ENCODE measurements around the gene FAM222A.

The FAM222A gene

GRCh38 chr12:109735051-109735521, 21.5 kb downstream of the FAM222A start:
- peak in 5 of 10 donors; percentile 2 to 66 (median 13) for DNase-seq
- intact Hi-C loops (cut with DNase I): no loop called here

GRCh38 chr12:109735825-109736551, 22.4 kb downstream of the FAM222A start:
- peak in 6 of 10 donors; percentile 7 to 85 (median 36) for DNase-seq

GRCh38 chr12:109736552-109737108, 23.0 kb downstream of the FAM222A start:
- intact Hi-C loops (cut with DNase I): no loop called here
- DNase-seq: peak in 6 of 10 donors; percentile 31 to 90 (median 63)

More at GRCh38 chr12:109735825-109736551, 22.4 kb downstream of the FAM222A start:
- intact Hi-C loops (cut with DNase I): no loop called here

GRCh38 chr12:109737126-109737525, 23.5 kb downstream of the FAM222A start:
- intact Hi-C loops (cut with DNase I): no loop called here
- peak in 4 of 10 donors; percentile 6 to 35 (median 10) for DNase-seq

DNA sequence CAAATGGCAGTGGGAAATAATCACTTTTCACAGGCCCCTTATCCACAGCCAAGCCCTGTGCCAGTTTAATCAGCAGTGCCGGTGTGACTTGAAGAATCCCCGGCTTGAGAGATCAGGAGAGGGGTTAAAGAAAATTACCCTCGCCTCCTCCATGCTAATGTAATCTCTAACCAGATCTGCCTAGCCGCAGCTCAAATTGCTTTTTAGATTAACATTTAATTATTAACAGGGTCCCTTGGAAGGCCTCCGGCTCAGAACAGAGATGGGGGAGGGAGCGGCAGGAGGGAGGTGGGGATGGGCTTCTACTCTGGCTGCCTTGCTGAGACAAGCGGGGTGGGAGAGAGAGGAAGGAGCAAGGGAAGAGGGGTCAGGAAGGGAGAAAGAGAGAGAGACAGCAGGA, 24.0 kb downstream of the FAM222A start:
- intact Hi-C loops (cut with DNase I): no loop called here
- DNase-seq: peak in 4 of 10 donors; percentile 1 to 19 (median 4)

- intact Hi-C loops (cut with DNase I): no loop called here
- peak in 5 of 10 donors; percentile 3 to 36 (median 7) for DNase-seq
Measured at GRCh38 chr12:109738209-109738608, 24.6 kb downstream of the FAM222A start.

GRCh38 chr12:109738878-109739665, 25.4 kb downstream of the FAM222A start:
- intact Hi-C loops (cut with DNase I): no loop called here
- DNase-seq: peak in 5 of 10 donors; percentile 5 to 73 (median 47)

DNA sequence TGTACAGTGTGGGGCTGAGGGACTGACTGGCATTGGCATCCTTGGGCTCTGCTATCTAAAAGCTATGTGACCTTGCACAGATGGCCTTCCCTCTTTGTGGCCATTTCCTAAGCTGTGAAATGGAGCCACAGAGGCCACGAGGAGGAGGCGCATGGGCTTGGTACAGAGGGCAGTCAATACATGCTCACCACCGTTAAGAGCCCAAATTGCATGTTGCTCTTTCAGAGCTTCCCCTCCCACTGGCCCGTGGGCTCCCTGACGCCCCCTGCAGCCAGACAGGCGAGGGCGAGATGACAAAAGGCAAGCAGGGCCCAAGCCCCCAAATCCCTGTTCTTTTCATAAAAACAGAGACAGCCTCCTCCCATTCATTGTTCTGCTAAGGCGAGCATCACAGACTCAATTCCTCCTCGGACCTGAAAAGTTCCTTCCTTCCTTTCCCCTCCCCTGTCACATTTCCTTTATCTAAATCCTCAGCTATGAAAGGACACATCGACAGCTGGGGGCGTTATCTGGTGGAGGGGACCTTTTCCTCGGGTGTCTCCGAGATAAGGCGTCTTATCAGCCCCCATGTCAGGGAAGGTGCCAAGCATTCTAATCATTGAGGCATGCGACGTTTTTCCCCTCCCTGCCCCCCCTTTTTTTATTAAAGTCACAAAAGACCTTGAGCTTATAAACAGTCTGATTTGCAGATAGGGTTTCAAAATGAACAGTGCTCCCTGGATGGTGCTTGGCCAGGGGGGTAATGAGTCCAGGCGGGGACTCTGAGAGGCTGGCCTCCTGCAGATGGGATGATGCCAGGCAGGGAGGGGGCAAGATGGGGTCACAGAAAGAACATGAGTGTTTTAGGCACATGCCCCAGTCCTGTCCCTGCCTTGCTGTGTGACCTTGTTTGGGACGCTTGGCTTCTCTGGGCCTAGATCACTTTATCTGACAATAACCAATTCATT, 26.4 kb downstream of the FAM222A start:
- intact Hi-C loops (cut with DNase I): no loop called here
- DNase-seq: peak in 4 of 10 donors; percentile 5 to 67 (median 24)

DNA sequence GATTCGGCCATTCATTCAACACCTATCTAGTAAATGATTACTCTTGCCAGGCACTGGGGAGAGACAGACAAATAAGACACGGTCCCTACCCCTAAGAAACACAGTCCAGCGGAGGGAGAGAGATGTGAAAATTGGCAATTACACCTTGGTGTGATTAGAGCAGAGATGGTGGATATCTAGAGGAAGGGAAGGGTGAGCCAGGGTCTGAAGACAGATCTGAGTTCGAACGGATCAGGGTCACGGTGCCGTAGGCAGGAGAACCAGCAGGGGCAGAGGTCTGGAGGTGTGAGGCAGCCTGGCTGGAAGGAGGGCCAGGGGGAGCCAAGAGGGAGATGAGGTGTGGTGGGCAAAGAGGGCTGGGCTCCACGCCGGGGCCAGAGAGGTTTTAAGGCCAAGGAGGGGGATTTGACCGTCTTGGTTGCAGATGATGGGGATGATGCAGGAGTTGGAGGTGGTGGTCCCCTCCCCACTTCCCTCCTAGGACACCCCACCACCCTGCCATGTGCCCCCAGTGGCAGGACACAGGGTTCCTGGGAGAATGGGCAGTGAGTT, 27.1 kb downstream of the FAM222A start:
- intact Hi-C loops (cut with DNase I): no loop called here
- DNase-seq: peak in 4 of 10 donors; percentile 3 to 78 (median 22)

DNA sequence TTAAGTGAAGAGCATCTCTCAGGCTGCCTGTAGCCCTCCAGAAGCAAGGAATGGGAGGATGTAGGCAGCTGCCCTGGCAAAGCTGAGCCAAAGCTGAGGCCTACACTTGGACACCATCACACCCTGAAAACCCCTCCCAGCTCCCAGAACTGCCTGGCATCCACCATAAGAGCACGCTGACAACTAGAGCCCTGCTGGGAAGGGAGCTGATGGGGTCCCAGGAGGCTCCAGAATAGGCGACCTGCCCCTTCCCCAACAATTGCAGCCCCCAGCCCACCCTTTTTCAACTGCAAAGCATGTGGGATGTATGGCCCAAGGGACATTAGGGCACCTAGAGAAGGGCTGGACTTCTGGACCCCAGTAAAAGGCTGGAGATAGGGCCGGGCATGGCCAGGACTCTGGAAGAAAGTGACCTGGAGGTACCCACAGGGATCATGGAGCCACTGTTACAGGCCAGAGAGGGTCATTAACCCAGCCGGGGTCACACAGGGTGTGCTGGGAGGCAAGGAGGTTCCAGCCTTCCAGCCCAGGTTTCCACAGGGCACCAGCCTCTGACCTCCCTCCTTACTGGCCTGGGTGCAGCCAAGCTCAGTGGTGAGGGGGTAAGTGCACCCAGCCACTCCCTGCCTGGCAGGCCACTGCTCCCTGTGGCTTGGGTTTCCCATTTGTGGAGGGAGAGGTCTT, 27.8 kb downstream of the FAM222A start:
- DNase-seq: peak in 5 of 10 donors; percentile 9 to 76 (median 52)
- intact Hi-C loops (cut with DNase I): no loop called here

DNA sequence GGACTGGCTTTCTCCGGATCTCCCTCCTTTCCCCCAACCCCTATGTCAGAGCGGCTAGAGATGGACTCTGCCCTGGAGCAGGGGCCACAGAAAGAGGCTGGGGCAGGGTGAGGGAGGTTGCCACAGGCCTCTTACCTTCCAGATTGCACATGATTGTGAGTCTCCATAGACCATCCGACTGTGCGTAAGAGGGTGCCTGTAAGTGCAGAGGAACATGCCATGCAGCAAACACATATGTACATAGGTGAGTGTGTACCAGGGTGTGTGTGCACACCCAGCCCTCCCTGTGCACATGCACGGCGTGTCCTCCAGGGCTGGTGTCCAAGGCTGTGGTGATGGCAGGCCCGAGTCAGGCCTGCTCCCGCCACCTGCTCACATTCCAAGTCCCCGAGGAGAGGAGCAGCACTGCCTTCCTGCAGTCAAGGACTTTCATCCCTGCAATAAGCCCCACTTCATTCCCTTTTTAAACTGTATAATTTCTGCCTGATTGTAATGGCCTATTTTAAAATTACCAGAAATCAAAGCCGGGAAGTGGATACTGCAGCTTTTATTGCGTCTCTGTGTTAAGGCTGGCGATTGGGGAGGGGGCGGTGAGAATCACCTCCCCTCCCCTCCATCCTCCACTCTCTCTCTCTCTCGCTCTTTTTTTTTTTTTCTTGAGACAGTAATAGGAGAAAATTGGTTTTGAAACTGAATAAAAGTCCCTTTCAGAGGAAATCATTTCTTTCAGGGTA, 28.5 kb downstream of the FAM222A start:
- intact Hi-C loops (cut with DNase I): no loop called here
- peak in 5 of 10 donors; percentile 9 to 80 (median 39) for DNase-seq

GRCh38 chr12:109743076-109743910, 29.7 kb downstream of the FAM222A start:
- DNase-seq: peak in 5 of 10 donors; percentile 9 to 73 (median 52)
- intact Hi-C loops (cut with DNase I): no loop called here

DNA sequence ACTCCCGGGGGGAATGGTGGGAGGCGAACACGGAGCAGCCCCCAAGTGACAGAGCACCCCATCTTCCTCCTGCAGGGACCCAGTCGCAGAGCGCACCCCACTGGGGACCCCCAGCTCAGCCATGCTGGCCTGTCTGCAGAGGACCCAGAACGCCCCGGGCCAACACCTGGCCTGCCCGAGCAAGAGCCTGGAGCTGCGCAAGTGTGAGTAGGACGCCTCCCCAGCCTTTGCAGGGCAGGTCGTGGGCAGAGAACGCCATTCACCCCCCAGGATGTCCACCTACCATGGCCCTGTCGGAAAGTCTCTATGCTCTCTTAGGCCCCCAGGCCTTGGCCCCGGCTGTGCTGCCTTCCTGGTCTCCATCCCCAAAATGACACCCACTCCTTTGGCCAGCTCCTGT, 30.4 kb downstream of the FAM222A start:
- DNase-seq: peak in 5 of 10 donors; percentile 2 to 61 (median 45)
- intact Hi-C loops (cut with DNase I): no loop called here

GRCh38 chr12:109744986-109745942, 31.6 kb downstream of the FAM222A start:
- DNase-seq: peak in 4 of 10 donors; percentile 3 to 29 (median 20)
- intact Hi-C loops (cut with DNase I): no loop called here

GRCh38 chr12:109752117-109753053, 38.8 kb downstream of the FAM222A start:
- peak in 4 of 10 donors; percentile 6 to 42 (median 24) for DNase-seq
- intact Hi-C loops (cut with DNase I): no loop called here
